WTC11 (cell line): ENCODE measurements around the gene DNM1. TPM values are rescaled to one million over a fixed set of nuclear protein-coding genes. Genes with fewer than 3 reads are reported as not detected.

ENCODE experiments used
- ATAC-seq: fragments of 200-7000 bp; cut with Tn5 transposase; 2 replicates; pipeline ENCODE4 v1.10.0; 2021; ENCODE audit warnings: mild to moderate bottlenecking, moderate library complexity
- CTCF ChIA-PET: fragments of 300-600 bp; sonication (Branson Sonifier 250); formaldehyde crosslinking; loops from one replicate; lab custom pipeline; 2021; ENCODE audit warnings: antibody characterized with exemption; lab: Charles Lee
- POLR2A ChIA-PET: fragments of 350-600 bp; sonication (Branson Sonifier 250); formaldehyde crosslinking; loops from one replicate; lab custom pipeline; 2021; ENCODE audit warnings: antibody characterized with exemption; lab: Charles Lee
- DNase-seq: peaks from one replicate; pipeline ENCODE4 v3.0.0; 2021; ENCODE audit warnings: low spot score
- H3K27ac Mint-ChIP-seq: 2 replicates; pipeline ENCODE4 v1.8.0; 2021; ENCODE audit warnings: mixed read lengths
- H3K27me3 Mint-ChIP-seq: 2 replicates; pipeline ENCODE4 v1.8.0; 2021; ENCODE audit warnings: low read depth, mild to moderate bottlenecking, moderate library complexity, mixed read lengths
- H3K36me3 Mint-ChIP-seq: 2 replicates; pipeline ENCODE4 v1.8.0; 2021; ENCODE audit warnings: mixed read lengths
- H3K4me1 Mint-ChIP-seq: 2 replicates; pipeline ENCODE4 v1.8.0; 2022; ENCODE audit warnings: mixed read lengths
- H3K4me3 Mint-ChIP-seq: 2 replicates; pipeline ENCODE4 v1.8.0; 2021; ENCODE audit warnings: mild to moderate bottlenecking, moderate library complexity, mixed read lengths
- H3K9me3 Mint-ChIP-seq: 2 replicates; pipeline ENCODE4 v1.8.0; 2021; ENCODE audit warnings: mixed read lengths
- EMX1 ChIP-seq: fragments of 250-450 bp; sonication (Bioruptor Pico); IDR thresholded peaks from 2 replicates; pipeline ENCODE4 v1.8.0; 2021; ENCODE audit warnings: mild to moderate bottlenecking
- GRHL2 ChIP-seq: fragments of 250-450 bp; sonication (Bioruptor Pico); IDR thresholded peaks from 2 replicates; pipeline ENCODE4 v1.8.0; 2022; ENCODE audit warnings: mild to moderate bottlenecking, moderate library complexity; ENCODE audit not compliant: insufficient replicate concordance, severe bottlenecking
- HMGA2 ChIP-seq: fragments of 250-450 bp; sonication (Bioruptor Pico); IDR thresholded peaks from 2 replicates; pipeline ENCODE4 v1.4.0; 2021; ENCODE audit warnings: mild to moderate bottlenecking, moderate library complexity
- MYBL2 ChIP-seq: sonication (generic); formaldehyde crosslinking; IDR thresholded peaks from 2 replicates; pipeline ENCODE4 v1.8.1; 2023; ENCODE audit warnings: mild to moderate bottlenecking, moderate library complexity, missing genetic modification reagents
- NFYB ChIP-seq: sonication (generic); formaldehyde crosslinking; conservative IDR thresholded peaks from 2 replicates; pipeline ENCODE4 v1.8.0; 2022; ENCODE audit warnings: low read depth, missing genetic modification reagents
- RELA ChIP-seq: sonication (generic); formaldehyde crosslinking; IDR thresholded peaks from 2 replicates; pipeline ENCODE4 v1.8.1; 2022; ENCODE audit warnings: missing genetic modification reagents, mild to moderate bottlenecking, borderline replicate concordance
- SMAD3 ChIP-seq: sonication (generic); formaldehyde crosslinking; IDR thresholded peaks from 2 replicates; pipeline ENCODE4 v1.8.0; 2022; ENCODE audit warnings: missing genetic modification reagents, mild to moderate bottlenecking, borderline replicate concordance
- SP1 ChIP-seq: sonication (generic); formaldehyde crosslinking; conservative IDR thresholded peaks from 2 replicates; pipeline ENCODE4 v1.8.1; 2022; ENCODE audit warnings: missing genetic modification reagents
- TCF7 ChIP-seq: sonication (generic); formaldehyde crosslinking; IDR thresholded peaks from 2 replicates; pipeline ENCODE4 v1.8.0; 2022; ENCODE audit warnings: mild to moderate bottlenecking, low read depth, missing genetic modification reagents, moderate library complexity
- ZNF219 ChIP-seq: sonication (generic); formaldehyde crosslinking; IDR thresholded peaks from 2 replicates; pipeline ENCODE4 v1.8.0; 2023; ENCODE audit warnings: missing genetic modification reagents, mild to moderate bottlenecking, borderline replicate concordance
- ZNF423 ChIP-seq: fragments of 250-450 bp; sonication (Bioruptor Pico); IDR thresholded peaks from 2 replicates; pipeline ENCODE4 v2.1.2; 2022; ENCODE audit warnings: mild to moderate bottlenecking, moderate library complexity
- total RNA-seq: library from RNA; stranded (reverse); gene quantifications from 3 replicates; pipeline ENCODE4 v1.2.3, GENCODE V29; 2021
- TF ChIP-seq, protein P1 (sequence below): sonication (generic); formaldehyde crosslinking; IDR thresholded peaks from 2 replicates; pipeline ENCODE4 v1.8.1; 2023; ENCODE audit warnings: mild to moderate bottlenecking, missing genetic modification reagents, moderate library complexity
- TF ChIP-seq, protein P2 (sequence below): sonication (generic); formaldehyde crosslinking; IDR thresholded peaks from 2 replicates; pipeline ENCODE4 v1.8.1; 2022; ENCODE audit warnings: low read depth, mild to moderate bottlenecking, moderate library complexity, missing genetic modification reagents, borderline replicate concordance
- TF ChIP-seq, protein P3 (sequence below): sonication (generic); formaldehyde crosslinking; IDR thresholded peaks from 2 replicates; pipeline ENCODE4 v1.8.1; 2023; ENCODE audit warnings: mild to moderate bottlenecking, missing genetic modification reagents
- TF ChIP-seq, protein P4 (sequence below): sonication (generic); formaldehyde crosslinking; conservative IDR thresholded peaks from 2 replicates; pipeline ENCODE4 v1.8.1; 2022; ENCODE audit warnings: mild to moderate bottlenecking, missing genetic modification reagents
- TF ChIP-seq, protein P5 (sequence below): fragments of 250-450 bp; sonication (Bioruptor Pico); IDR thresholded peaks from 2 replicates; pipeline ENCODE4 v1.9.0; 2021; ENCODE audit warnings: mild to moderate bottlenecking
- TF ChIP-seq, protein P6 (sequence below): sonication (generic); formaldehyde crosslinking; IDR thresholded peaks from 2 replicates; pipeline ENCODE4 v1.8.0; 2022; ENCODE audit warnings: mild to moderate bottlenecking, missing genetic modification reagents
- TF ChIP-seq, protein P7 (sequence below): sonication (generic); formaldehyde crosslinking; IDR thresholded peaks from 2 replicates; pipeline ENCODE4 v1.8.0; 2022; ENCODE audit warnings: mild to moderate bottlenecking, missing genetic modification reagents

Gene DNM1
- total RNA-seq, 1 experiment from 2014 or later = 79.0 TPM

DNA sequence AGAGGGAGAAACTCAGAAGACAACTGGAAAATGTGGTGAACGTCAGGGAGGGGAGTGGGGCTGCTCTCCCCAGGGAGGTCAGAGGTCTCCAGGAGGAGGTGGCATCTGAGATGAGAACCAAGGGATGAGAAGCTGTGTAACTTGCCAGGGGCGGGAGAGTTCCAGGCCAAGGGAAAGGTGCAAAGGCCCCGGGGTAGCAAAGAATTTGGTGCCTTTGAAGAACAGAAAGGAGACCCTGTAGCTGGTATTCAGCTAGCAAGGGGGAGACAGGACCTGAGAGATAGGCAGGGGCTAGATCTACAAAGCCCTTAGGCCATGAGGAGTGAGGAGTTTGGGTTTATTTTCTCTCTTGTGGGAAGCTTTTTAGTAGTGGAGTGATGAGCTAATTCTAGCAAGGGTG is 3.3 kb downstream of the DNM1 start:
- TF ChIP-seq, protein P1, sequence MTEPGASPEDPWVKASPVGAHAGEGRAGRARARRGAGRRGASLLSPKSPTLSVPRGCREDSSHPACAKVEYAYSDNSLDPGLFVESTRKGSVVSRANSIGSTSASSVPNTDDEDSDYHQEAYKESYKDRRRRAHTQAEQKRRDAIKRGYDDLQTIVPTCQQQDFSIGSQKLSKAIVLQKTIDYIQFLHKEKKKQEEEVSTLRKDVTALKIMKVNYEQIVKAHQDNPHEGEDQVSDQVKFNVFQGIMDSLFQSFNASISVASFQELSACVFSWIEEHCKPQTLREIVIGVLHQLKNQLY (CRISPR knock-in tag) = no peak
- no peak for TF ChIP-seq MYBL2 (CRISPR knock-in tag)
- TF ChIP-seq, protein P2, sequence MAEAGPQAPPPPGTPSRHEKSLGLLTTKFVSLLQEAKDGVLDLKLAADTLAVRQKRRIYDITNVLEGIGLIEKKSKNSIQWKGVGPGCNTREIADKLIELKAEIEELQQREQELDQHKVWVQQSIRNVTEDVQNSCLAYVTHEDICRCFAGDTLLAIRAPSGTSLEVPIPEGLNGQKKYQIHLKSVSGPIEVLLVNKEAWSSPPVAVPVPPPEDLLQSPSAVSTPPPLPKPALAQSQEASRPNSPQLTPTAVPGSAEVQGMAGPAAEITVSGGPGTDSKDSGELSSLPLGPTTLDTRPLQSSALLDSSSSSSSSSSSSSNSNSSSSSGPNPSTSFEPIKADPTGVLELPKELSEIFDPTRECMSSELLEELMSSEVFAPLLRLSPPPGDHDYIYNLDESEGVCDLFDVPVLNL (CRISPR knock-in tag) = no peak
- TF ChIP-seq SMAD3 (CRISPR knock-in tag) = no peak
- no peak for TF ChIP-seq EMX1 (CRISPR knock-in tag)
- TF ChIP-seq, protein P3, sequence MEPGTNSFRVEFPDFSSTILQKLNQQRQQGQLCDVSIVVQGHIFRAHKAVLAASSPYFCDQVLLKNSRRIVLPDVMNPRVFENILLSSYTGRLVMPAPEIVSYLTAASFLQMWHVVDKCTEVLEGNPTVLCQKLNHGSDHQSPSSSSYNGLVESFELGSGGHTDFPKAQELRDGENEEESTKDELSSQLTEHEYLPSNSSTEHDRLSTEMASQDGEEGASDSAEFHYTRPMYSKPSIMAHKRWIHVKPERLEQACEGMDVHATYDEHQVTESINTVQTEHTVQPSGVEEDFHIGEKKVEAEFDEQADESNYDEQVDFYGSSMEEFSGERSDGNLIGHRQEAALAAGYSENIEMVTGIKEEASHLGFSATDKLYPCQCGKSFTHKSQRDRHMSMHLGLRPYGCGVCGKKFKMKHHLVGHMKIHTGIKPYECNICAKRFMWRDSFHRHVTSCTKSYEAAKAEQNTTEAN (CRISPR knock-in tag) = no peak
- TF ChIP-seq, protein P4, sequence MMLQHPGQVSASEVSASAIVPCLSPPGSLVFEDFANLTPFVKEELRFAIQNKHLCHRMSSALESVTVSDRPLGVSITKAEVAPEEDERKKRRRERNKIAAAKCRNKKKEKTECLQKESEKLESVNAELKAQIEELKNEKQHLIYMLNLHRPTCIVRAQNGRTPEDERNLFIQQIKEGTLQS (CRISPR knock-in tag) = no peak
- no peak for TF ChIP-seq NFYB
- TF ChIP-seq TCF7 (CRISPR knock-in tag) = no peak
- TF ChIP-seq, protein P5, sequence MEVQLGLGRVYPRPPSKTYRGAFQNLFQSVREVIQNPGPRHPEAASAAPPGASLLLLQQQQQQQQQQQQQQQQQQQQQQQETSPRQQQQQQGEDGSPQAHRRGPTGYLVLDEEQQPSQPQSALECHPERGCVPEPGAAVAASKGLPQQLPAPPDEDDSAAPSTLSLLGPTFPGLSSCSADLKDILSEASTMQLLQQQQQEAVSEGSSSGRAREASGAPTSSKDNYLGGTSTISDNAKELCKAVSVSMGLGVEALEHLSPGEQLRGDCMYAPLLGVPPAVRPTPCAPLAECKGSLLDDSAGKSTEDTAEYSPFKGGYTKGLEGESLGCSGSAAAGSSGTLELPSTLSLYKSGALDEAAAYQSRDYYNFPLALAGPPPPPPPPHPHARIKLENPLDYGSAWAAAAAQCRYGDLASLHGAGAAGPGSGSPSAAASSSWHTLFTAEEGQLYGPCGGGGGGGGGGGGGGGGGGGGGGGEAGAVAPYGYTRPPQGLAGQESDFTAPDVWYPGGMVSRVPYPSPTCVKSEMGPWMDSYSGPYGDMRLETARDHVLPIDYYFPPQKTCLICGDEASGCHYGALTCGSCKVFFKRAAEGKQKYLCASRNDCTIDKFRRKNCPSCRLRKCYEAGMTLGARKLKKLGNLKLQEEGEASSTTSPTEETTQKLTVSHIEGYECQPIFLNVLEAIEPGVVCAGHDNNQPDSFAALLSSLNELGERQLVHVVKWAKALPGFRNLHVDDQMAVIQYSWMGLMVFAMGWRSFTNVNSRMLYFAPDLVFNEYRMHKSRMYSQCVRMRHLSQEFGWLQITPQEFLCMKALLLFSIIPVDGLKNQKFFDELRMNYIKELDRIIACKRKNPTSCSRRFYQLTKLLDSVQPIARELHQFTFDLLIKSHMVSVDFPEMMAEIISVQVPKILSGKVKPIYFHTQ = no peak
- TF ChIP-seq, protein P6, sequence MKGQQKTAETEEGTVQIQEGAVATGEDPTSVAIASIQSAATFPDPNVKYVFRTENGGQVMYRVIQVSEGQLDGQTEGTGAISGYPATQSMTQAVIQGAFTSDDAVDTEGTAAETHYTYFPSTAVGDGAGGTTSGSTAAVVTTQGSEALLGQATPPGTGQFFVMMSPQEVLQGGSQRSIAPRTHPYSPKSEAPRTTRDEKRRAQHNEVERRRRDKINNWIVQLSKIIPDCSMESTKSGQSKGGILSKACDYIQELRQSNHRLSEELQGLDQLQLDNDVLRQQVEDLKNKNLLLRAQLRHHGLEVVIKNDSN (CRISPR knock-in tag) = no peak
- no peak for TF ChIP-seq RELA (CRISPR knock-in tag)
- TF ChIP-seq, all 79 proteins: peak for 0
- peaks cover 5% of the 10 kb centered on the region for H3K27me3 Mint-ChIP-seq
- H3K9me3 Mint-ChIP-seq = no peaks in the 10 kb centered on the region
- no peaks in the 10 kb centered on the region for H3K36me3 Mint-ChIP-seq
- H3K4me3 Mint-ChIP-seq = no peak overlapping the region
- H3K27ac Mint-ChIP-seq = no peak overlapping the region
- CTCF ChIA-PET = interaction anchor here (1.0 to 1.3 kb wide), 6 partner anchors 12 to 135 kb away, joined by 3 to 8 read pairs (median 4); no protein-coding TSS in a partner anchor
- H3K4me1 Mint-ChIP-seq = peaks cover 24% of the 10 kb centered on the region
- DNase-seq = no peak
- ATAC-seq = no peak
- POLR2A ChIA-PET = no interaction called here

DNA sequence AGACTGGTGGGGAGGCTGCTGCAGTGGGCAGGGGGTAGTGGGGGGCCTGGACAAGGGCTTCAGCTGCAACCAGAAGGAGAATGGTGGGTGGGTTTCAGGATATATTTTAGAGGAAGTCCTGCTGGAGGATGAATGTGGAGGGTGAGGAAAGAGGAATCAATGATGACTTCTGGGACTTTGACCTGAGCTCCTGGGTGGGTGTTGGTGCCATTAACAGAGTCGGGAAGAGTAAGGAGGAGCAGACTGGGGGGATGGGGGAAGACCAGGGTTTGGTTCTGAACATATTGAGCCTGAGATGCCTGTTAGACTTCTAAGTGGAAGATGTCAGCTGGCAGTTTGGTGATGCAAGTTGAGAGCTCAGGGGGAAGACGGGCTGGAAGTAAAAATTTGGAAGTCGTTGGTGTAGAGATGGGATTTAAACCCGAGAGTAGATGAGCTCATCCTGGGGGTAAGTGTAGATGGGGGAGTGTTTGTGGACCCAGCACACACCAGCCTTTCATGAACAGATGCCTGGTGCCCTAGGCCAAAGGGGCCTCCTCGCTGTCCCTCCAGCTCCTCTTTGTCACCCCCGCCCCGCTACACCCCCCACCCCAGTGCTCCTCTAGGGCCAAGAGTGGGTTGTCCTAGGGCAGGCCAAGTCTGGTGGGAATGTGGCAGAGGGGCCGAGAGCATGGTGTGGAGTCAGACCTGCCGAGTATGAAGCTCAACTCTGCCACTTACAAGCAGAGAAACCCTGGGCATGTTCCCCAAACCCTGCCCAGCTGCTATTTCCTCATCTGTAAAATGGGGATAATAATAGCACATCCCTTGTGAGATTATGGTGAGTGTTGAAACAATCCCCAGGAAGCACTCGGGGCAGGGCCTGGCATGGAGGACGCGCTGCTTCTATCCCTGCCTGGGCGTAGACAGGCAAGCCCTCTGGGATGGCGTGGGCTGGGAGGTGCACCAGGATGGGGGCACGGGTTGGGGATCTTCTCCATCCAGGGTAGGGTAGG is 4.0 kb downstream of the DNM1 start:
- Mint-ChIP-seq H3K36me3 (no peaks in the 10 kb centered on the region), H3K4me1 (peaks cover 17% of the 10 kb centered on the region), H3K4me3 (no peak overlapping the region), H3K27me3 (peaks cover 12% of the 10 kb centered on the region)
- no peak for ATAC-seq
- TF ChIP-seq ZNF423 (CRISPR knock-in tag) (no peak), NFYB (no peak), ZNF219 (no peak), HMGA2 (CRISPR knock-in tag) (no peak), SP1 (no peak), MYBL2 (CRISPR knock-in tag) (no peak), GRHL2 (no peak), EMX1 (CRISPR knock-in tag) (no peak), SMAD3 (CRISPR knock-in tag) (no peak)
- TF ChIP-seq, protein P3 (CRISPR knock-in tag) = no peak
- TF ChIP-seq, protein P7, sequence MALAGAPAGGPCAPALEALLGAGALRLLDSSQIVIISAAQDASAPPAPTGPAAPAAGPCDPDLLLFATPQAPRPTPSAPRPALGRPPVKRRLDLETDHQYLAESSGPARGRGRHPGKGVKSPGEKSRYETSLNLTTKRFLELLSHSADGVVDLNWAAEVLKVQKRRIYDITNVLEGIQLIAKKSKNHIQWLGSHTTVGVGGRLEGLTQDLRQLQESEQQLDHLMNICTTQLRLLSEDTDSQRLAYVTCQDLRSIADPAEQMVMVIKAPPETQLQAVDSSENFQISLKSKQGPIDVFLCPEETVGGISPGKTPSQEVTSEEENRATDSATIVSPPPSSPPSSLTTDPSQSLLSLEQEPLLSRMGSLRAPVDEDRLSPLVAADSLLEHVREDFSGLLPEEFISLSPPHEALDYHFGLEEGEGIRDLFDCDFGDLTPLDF (CRISPR knock-in tag) = no peak
- TF ChIP-seq, all 79 proteins: peak for 0
- Mint-ChIP-seq H3K27ac (no peak overlapping the region), H3K9me3 (no peaks in the 10 kb centered on the region)
- ChIA-PET POLR2A (no interaction called here), CTCF (interaction anchor here (1.0 to 1.3 kb wide), 6 partner anchors 12 to 134 kb away, joined by 3 to 8 read pairs (median 4); no protein-coding TSS in a partner anchor)
- DNase-seq = no peak
